Lower leg skin (tissue), 3 donors: Measurements from ENCODE around the gene CYGB.

ENCODE experiments used
- CTCF ChIP-seq, 3 donors: fragments of 450-650 bp; IDR thresholded peaks; one replicate each; pipeline ENCODE4 v1.5.1; 2016; ENCODE audit warnings: antibody characterized with exemption in 3 of 3, mild to moderate bottlenecking in 3 of 3, moderate library complexity in 2 of 3
- POLR2A ChIP-seq, 2 donors: fragments of 450-650 bp; IDR thresholded peaks; one replicate each; pipeline ENCODE4 v1.6.1; 2016 to 2017; ENCODE audit warnings: antibody characterized with exemption in 2 of 2, mild to moderate bottlenecking in 1 of 2, moderate library complexity in 1 of 2

GRCh38 chr17:76480632-76481031, 56.9 kb downstream of the CYGB start:
- no peak for TF ChIP-seq CTCF (IDR thresholded peaks at IDR 0.05)
- no peak for TF ChIP-seq POLR2A (IDR thresholded peaks at IDR 0.05)
